HG03139 (cell line): Measurements from ENCODE around the gene EFNA4.
A peak's percentile ranks its signal among the peaks of the same experiment; 100 is the strongest.

Source experiments
- ATAC-seq: cut with Tn5 transposase; IDR thresholded peaks from one replicate; pipeline ENCODE4 v1.9.1; 2021; ENCODE audit not compliant: unreplicated experiment

EFNA4 gene

DNA sequence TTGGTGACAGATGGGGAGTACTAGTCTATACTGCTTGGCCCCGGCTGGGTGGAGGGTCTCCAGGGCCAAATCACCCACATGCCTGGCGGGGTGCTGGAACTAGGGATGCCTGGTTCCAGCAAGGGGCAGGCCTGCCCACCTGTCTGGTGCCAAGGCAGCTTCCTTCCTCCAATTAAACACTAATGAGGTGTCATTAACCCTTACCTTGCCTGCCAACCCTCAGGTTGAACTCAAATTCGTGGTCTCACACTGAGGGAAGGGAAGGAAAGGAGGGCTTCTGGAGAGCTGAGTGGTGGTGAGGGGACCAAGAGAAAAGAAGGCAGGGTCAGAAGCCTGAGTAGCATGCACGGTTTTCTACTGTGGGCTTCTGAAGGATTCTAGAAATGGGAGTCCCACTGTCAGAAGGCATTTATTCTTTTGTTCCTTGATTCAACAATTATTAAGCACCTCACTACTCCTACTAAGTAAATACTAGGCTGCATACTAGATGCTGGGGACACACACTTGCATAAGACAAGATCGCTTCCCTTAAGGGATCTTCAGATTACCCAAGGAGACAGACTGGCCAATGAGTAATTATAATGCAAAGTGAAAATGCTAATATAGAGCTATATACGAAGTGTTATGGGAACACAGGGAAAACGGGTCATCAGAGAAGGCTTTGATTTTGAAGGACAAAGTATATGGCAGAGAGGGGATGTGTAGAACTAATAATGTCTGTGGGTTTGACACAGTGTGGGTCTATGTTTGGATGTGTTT lies 9.2 kb downstream of the EFNA4 start:
- ATAC-seq: no peak

DNA sequence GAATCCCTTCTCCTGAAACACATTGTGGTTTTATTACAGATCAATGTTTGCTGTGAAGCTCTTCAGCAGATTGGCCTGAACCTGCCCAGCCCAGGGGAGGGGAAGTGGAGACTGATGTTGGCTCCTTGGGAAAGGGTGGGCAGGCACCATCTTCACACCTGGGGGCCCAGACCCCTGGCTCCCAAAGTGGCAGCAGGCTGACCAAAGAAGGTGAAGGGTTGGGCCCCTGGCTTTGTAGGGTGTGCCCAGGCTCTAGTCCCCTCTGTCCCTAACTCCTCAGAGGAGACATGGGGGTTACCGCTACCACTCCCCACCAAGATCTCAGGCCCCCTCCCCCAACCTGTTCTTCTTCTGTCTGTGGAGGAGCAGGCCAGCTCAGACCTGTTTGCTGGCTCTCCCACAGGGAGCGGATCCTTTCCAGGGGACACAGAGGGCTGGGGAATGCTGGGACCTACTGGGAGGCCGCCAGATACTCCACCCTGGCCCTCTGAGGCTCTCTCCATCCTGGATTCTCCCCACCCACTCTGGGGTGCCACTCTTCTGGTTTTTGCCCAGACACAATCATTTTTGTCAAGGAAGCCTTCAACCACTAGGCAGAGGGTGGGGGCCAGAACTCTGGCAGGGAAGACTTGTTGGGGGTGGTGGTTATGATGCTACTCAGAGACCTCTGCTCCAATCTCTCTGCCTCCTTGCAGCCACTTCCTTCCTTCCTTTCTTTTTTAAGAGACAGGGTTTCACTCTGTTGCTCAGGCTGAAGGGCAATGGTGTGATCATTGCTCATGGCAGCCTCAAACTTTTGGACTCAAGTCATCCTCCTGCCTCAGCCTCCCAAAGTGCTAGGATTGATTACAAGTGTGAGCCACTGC lies 10.1 kb downstream of the EFNA4 start:
- ATAC-seq: no peak

DNA sequence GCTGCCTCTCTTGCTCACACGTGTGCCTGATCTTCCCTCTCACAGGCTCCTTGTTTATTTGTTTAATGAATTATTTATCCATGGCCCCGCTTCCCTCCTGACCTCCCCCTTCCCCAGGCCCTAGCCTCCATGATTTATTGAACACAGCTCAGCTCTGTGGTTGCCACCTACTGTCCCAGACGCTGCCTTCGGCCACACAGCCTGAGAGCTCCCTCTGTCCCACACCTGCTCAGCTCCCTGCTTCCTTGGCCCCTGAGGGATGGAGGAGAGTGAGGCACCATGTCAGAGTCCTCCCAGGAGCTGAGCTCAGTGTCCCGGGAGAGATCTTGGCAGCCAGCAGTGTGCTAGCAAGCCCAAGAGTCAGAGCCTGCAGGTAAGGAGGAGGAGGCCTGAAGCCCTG lies 12.0 kb downstream of the EFNA4 start:
- ATAC-seq: no peak

DNA sequence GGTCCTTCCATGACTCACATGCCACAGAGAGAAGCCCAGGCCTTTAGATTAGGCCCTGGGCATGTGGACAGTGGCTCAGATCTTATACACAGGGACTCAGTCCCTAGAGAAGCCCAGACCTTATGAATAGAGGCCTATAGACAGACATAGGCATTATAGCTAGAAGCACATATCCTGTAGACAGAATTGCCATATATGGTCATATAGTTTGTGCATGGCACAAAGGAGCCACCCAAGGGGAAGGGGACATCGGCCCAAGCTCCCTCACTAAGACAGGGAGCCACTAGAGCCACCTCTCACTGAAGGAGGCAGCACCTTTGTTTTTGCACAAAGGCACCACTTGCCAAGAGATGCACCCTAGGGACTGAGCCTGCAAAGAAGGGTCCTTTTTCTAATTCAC lies 12.8 kb downstream of the EFNA4 start:
- ATAC-seq: no peak

DNA sequence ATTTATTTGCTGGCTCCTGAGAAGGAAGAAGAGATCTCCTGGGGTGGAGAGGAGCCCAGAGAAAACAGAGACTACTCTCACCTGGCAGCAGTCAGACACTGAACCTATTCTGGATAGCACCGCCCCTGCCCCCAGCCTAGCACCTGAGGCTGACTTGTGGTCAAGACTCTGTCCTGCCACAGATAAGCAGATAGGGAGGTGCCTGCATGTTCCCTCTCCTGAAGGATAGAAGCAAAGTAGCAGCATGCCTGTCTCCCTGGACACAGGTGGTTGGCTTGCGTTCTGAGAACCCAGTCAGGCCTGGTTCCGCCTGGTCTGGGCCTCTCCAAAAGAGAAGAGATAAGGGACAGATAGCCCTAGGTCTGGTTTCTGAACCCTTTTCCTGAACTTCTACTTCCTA lies 13.8 kb downstream of the EFNA4 start:
- ATAC-seq: no peak

DNA sequence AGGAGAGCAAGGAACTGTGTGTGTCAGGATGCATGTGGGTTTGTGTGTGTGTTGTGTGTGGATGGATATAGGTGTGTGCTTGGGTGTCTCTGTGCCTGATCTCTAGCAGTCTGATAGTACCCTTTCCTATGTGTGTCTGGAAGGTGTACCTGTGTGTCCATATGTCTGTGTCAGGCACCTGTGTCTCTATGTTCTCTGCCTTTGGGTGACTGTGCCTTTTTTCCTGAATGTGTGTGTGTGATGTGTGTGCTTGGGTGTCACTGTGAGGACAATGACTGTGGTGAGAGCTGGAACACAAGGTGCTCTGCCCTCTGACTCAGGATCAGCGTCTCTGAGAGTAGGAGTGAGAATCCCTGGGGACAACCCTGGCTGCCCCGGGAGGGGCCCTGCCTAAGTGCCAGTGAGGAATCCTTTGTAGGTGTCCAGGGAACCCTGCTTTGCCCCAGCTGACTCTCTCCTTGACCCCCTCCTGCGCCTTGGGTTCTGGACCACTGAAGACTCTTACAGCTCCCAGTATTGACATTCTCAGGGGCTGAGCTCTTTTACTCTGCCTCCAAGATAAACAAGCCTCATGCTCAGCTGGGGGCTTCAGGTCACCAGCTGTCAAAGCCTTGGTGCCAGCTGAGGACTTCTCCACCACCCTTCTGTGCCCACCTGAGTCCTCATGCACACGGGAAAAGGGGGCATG lies 14.4 kb downstream of the EFNA4 start:
- ATAC-seq: no peak

DNA sequence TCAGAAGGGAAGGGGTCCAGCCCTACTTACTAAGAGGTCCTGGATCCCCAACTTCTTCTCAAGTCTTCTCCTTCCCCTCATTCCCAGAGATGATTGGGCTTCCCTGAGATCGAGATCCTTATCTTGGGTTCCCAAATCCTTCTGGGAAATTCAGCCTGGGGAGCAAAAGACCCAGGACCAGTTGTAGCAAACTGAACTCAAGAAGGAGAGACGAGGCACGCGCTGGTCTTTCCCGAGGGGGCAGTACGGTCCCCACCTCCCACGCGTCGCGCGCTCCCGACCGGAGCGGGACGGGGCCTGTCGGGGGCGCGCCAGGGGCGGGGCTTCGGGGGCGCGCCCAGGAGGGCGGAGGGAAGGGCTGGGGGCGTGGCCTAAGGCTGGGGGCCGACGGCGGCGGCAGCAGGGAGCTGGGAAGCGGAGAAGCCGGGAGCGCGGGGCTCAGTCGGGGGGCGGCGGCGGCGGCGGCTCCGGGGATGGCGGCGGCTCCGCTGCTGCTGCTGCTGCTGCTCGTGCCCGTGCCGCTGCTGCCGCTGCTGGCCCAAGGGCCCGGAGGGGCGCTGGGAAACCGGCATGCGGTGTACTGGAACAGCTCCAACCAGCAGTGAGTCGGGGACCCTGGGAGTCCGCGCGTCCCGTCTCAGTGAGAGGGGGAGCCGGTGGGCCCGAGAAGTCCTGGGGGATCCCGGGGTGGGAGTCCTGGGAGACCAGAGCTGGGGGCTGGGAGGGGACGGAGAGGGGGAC lies 15.1 kb downstream of the EFNA4 start, which contains the start of gene EFNA3:
Gene EFNA3 (plus strand): TSS at position 369 of the 741 bp plus-strand sequence. CDS start 105 bp downstream, at position 474.
- ATAC-seq: no peak

DNA sequence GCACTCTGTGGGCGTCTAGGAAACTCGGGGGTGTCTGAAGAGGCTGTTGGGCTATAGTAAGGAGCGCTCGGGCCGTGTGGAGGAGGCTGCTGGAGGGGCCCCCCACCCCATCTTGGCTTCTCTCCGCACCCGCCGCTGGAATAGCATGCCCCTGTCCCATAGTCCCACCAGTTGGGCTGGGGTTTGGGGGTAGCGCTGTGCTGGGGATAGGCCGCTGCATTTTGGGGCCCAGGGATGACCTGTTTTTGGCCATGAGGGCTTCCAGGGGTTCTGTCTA lies 15.6 kb downstream of the EFNA4 start:
- no peak for ATAC-seq

DNA sequence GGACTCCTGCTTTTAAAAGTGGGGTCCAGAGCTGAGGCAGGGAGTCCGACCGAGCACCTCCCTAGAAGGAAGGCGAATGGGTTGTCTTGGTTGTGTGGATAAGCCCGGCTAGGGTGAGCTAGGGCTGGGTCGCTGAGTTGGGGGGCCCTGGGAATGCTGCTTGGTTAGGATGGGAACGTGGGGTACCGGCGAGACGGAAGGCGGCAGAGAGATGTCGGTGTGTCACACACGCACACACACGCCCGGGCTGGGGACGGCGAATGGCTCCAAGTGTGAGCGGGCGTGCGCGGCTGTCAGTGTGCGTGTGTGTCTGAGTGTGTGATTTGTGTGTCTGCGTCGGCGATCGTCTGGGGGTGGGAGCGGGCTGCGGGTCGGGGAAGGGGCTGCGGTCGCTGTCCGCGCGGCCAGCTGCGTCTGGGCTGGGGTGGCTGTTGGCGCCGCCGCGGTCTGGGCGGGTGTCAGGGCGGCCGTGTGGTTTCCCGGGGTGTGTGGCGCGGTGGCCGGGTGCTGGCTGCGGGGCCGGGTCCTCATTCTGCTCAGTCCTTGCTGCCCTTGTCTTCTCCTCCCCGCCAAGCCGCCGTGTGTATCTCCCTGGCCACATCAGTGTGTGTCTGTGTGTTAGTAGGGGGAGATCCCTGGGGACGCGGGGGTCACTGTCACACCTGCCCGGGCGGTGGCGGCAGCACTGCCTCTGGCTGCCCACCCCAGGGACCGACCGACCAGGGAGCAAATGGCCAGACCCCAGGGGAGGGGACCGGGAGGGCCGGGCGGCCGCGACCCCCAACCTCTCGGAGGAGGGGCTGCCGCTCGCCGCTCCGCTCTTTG lies 16.2 kb downstream of the EFNA4 start:
- no peak for ATAC-seq

DNA sequence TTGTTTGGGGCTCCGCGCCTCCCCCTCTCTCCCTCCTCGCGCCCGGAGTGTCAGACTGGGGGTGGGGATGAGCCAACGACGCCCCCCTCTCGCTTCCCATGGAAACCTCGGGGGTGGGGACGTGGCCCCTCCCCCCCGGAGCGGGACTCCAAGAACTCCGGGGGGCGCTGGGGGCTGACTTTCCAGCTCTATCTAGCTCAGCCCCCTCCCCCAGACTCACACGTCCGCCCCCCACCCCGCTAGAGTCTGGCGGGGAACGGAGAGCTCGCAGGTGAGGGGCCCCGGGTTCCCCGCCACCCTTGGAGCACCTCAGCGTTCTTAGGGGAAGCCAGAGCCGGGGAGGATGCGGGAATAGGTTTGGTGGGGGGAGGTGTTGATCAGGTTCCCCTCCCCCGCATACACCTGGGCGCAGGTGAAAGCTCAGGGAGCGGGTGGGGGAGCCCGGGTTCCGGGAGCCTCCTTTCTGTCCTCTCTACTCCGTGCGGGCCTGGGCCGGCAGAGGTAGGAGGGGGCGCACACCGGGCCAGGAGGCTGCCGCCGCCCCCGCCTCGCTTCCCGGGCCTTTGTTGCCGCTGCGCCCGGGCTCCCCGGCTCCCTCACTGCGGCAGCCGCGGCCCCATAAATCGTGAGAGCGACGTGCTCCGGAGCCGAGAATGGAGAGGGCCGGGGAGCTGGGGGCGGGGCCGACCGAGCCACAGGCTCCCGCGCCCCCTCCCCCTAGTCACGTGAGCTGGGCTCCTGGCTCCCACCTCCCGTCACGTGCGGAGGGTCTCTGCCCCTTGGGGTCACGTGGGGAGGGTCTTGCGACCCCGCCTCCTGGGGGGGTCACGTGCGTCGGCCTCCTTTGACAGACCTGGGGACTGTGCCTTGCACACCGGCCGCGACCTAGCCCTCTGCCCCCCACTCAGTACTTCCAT lies 17.0 kb downstream of the EFNA4 start:
- no peak for ATAC-seq

DNA sequence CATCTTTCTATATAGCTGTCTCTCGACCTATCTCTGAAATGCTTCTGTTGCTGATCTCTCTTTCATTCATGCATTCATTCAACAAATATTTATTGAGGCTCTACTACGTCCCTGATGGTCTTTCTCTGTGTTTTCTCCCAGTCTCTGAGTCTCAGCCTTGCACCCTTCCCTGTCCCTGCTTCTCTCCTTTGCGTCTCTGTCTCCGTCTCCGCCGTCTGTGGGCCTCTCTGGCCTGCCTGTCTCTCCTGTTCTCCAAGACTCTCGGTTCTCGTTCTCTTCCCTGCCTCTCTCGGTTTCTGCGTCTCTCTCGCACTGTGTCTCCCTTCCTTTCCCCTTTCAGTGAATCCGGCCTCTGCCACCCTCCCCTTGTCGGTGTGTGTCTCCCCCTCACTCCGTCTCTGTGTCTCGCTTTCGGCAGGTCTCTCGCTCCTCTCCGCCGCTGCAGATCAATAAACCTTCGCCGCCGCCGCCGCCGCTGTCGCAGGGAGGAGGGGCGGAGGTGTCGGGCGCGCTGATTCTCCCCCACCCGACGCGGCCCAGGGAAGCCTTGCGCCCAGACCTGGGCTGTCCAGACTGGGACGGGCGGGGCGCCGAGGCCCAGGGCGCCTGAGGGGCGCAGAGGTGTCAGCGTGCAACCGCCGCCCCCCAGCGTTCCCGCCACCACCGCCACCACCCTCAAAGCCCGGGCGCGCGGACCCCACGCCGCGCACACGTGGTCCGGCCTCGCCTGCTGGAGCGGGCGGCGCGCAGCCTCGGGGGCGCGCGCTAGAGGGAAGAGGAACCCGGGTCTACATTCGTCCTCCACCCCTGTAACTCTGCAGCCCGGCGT lies 18.1 kb downstream of the EFNA4 start:
- no peak for ATAC-seq

DNA sequence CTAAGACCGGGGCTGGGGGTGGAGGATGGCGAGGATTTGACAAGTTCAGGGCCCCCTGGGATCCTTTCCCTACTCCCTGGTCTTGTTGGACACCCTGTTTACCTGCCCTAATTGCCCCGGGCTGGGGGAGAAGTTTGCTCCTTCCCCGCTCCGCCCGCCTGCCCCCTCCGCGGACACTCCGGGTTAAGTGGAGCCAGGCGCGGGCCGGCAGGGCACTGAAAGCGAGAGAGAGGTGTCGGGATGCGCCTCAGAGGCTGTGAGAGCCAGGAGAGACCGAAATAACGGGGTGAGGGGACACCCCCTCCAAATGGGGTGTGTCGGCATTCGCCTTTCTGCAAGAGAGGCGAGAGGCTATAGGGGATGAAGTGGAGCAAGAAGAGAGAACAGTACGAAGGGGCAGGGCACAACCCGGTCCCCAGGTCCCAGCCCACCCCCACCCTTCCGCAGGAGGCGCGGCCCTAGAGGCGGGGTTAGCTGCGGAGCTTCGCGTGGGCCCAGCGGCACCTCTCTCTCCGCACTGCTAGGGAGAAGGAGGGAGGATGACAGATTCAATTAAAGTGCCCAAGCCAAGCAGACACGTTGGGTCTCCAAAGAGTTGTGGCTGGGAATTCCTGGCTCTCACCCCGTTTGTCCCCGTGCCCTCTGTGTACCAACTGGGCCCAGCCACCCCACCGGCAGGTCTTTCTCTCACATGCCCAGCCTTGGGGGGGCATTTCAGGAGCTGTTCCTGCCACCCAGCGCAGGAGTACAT lies 18.9 kb downstream of the EFNA4 start:
- no peak for ATAC-seq

DNA sequence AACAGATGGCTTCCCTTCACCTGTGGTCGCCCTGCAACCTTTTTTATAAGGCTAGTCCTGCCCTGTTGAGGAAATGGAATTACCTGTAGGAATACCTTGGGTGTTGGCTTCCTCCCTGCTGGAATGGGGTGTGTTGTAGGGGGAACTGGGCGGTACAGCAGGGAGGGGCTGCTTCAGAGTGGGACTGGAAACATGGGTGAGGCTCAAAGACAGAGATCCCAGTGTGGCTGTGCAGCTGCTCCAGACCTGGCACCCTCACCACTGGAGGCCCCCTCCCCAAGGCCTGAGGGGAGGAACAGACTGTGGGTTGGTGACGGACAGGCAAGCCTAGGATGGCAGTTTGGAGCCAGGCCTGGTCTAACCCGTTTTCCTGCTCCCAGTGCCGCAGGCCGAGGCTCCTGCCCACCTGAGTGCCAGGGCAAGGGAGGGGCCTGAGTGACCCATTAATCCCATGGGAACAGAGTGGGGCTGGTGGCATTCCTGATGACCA lies 19.6 kb downstream of the EFNA4 start:
- ATAC-seq: no peak

DNA sequence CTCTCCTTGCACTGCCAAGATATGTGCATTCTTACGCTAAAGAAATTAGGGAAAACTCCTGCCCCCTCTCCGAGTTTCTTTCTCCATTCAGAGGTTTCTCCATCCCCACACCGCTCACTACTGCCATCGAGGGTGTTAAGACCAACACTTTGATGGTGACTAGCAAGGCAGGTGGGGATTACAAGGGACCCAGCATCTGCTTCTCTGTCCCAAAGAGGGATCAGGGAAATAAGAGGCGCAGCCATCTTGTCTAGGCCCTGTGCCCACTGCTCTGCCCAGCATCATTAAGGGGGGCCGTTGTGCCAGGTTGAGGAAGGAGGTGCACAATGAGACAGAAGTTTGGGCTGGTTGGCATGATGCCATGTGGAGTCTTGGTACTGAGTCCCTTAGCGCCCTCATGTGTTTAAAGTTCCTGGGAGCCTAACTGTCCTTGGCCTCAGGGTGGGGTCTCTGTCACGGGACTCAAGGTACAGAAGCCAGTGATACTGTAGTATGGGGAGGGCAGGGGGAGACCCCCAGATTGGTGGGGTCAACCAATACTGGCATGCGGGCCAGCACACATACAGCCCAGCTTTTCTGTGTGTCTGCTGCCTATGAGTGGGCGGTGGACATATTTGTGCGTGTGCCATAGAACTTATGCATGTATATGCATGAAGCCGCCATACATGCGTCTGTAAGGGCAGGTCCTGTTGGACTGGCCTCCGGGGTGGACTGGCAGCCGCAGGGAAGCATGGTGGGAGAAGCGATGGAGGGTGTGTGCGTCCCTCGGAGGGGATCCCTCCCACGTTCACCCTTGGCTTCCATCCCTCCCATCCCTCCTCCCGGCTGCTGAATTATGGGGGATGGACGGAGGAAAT lies 20.6 kb downstream of the EFNA4 start:
- no peak for ATAC-seq

DNA sequence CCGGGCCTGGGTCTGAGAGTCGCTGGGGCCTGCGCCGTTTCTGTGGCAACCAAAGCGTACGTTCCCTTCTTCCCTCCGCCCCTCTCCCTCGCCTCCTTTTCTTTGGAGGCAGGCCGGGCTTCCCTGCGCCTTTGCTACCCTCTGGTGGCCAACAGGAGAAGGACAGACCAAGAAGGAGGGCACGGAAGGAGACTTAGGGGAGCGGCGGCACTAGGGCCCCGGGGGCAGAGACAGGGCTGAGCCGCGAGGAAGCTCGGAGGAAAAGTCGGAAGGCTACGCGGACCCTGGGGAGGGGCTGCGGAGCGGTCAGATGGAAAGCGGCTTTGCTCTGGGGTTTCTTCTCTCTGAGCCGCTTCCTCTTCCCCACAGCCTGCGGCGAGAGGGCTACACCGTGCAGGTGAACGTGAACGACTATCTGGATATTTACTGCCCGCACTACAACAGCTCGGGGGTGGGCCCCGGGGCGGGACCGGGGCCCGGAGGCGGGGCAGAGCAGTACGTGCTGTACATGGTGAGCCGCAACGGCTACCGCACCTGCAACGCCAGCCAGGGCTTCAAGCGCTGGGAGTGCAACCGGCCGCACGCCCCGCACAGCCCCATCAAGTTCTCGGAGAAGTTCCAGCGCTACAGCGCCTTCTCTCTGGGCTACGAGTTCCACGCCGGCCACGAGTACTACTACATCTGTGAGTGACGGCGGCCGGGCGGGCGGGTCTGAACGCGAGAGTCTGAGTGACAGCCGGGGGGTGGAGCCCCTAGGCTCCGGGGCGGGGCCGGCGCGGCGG lies 21.4 kb downstream of the EFNA4 start:
- peak; percentile 63 for ATAC-seq
